AG08396 (cell line): Measurements from ENCODE around the gene MADCAM1.
A peak's percentile ranks its signal among the peaks of the same experiment; 100 is the strongest.

Experiments
- DNase-seq: peaks from one replicate; pipeline ENCODE4 v3.0.0; 2012; ENCODE audit warnings: low spot score, mixed read lengths

Gene MADCAM1

GRCh38 chr19:488505-489417 is 7.5 kb upstream of the MADCAM1 start:
- DNase-seq, result peak; percentile 99

GRCh38 chr19:489418-490196 is 6.7 kb upstream of the MADCAM1 start:
- DNase-seq, result peak; percentile 64

GRCh38 chr19:491146-491741 is 5.0 kb upstream of the MADCAM1 start:
- DNase-seq, result no peak

GRCh38 chr19:492091-492531 is 4.2 kb upstream of the MADCAM1 start:
- peak; percentile 50 for DNase-seq

- no peak for DNase-seq
Measured at GRCh38 chr19:493391-494170, 2.7 kb upstream of the MADCAM1 start.

GRCh38 chr19:494171-495080 is 1.9 kb upstream of the MADCAM1 start:
- no peak for DNase-seq

- no peak for DNase-seq
Measured at GRCh38 chr19:495081-495401, 1.2 kb upstream of the MADCAM1 start.

- DNase-seq, result peak; percentile 66
Measured at GRCh38 chr19:495402-496111, 729 bp upstream of the MADCAM1 start.

GRCh38 chr19:496986-497385 is 700 bp downstream of the MADCAM1 start:
- DNase-seq, result no peak

GRCh38 chr19:497491-497868 is 1.2 kb downstream of the MADCAM1 start:
- DNase-seq, result no peak

- DNase-seq, result no peak
Measured at GRCh38 chr19:497869-498510, 1.7 kb downstream of the MADCAM1 start.

- no peak for DNase-seq
Measured at GRCh38 chr19:498511-498891, 2.2 kb downstream of the MADCAM1 start.

- no peak for DNase-seq
Measured at GRCh38 chr19:498977-499623, 2.8 kb downstream of the MADCAM1 start.

GRCh38 chr19:501646-502045 is 5.4 kb downstream of the MADCAM1 start:
- DNase-seq, result no peak

GRCh38 chr19:504616-505015 is 8.3 kb downstream of the MADCAM1 start:
- DNase-seq, result no peak

- peak; percentile 100 for DNase-seq
Measured at GRCh38 chr19:506404-507285, 10.4 kb downstream of the MADCAM1 start.

- peak; percentile 88 for DNase-seq
Measured at GRCh38 chr19:507286-508203, 11.3 kb downstream of the MADCAM1 start, which contains the start of gene TPGS1. TPGS1 (plus strand) TSS chr19:507497; CDS start chr19:507507, 10 bp downstream.
